PFSK-1 (cell line): ENCODE measurements around the gene SP6.

Experiments
- FOXP2 ChIP-seq: optimal IDR thresholded peaks from 2 replicates; pipeline ENCODE3; 2011; ENCODE audit warnings: borderline replicate concordance, control low read depth, inconsistent platforms; ENCODE audit not compliant: insufficient read depth; ENCODE audit errors: extremely low read length, extremely low read depth
- POLR2AphosphoS5 ChIP-seq: IDR thresholded peaks from 2 replicates; pipeline ENCODE4 v1.6.1; 2012; ENCODE audit warnings: low read depth, mild to moderate bottlenecking, control low read depth, low read length, moderate library complexity
- SIN3A ChIP-seq: IDR thresholded peaks from 2 replicates; pipeline ENCODE4 v1.6.1; 2012; ENCODE audit warnings: mild to moderate bottlenecking, low read length, moderate library complexity, borderline replicate concordance; ENCODE audit not compliant: insufficient read depth
- TAF1 ChIP-seq: IDR thresholded peaks from 2 replicates; pipeline ENCODE4 v1.6.1; 2012; ENCODE audit warnings: low read length, control low read depth, borderline replicate concordance; ENCODE audit not compliant: insufficient read depth
- TF ChIP-seq, protein P1 (sequence below), 2 experiments: IDR thresholded peaks; 2 replicates each; pipeline versions ENCODE4 v1.6.1 to v1.8.0; 2011 to 2012; ENCODE audit warnings: low read depth in 2 of 2, low read length in 2 of 2, control low read depth in 1 of 2, inconsistent platforms in 1 of 2, mild to moderate bottlenecking in 1 of 2, moderate library complexity in 1 of 2; ENCODE audit not compliant: insufficient read depth in 1 of 2

SP6 gene

DNA sequence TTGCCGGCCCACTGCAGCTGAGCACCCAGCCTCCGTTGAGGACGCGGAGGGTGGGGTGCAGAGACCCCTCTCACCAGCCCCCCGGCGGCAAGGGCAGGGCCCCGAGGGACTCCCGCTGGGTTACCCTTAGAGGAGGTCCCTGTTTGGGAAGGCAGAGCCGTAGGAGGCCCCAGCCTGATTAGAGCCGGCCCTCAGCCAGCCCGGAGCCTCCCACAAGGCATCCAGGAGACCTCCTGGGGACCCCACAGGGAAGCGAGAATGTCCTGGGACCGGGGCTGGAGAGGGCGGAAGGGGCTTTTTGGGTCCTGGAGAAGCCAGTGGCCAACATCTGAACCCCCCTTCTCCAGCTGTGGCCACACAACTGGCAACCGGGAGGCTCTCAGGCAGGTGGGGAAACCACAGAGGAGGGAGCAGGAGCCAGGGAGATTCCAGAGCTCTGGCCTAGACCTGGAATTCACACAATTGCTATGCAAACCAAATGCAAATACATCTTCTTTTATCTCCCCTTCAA lies 21.7 kb upstream of the SP6 start:
- no peak for TF ChIP-seq FOXP2

DNA sequence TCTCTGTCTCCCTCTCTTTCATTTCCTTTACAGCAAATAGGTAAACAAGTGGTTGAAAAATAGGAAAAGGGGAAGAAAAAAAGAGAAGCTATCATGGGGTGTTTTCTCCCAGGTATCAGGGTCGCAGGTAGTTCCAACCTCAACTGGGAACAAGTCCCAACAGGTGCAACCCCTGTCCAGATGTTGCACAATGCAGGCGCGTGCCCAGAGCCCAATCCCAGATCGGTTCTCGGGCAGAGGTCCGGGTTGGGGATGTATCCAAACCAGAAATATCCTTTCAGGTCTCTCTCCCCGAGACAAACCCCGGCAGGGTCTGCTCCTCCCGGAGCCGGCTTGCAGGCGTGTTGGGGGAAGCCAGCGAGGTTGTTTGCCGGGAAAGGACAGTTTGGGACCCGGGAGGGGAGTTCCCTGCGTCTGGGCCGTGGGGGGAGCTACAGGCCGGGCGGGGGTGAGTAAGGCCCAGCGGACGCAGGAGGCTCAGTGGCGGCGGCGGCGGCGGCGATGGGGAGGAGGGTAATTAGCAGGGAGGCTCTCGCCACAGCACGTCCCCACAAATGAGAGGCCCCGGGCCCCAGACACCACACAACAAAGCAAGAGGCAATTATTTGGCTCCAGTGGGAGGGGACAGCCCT lies 21.2 kb upstream of the SP6 start:
- TF ChIP-seq FOXP2 (no peak), POLR2AphosphoS5 (no peak), SIN3A (no peak), TAF1 (no peak)
- TF ChIP-seq, protein P1, sequence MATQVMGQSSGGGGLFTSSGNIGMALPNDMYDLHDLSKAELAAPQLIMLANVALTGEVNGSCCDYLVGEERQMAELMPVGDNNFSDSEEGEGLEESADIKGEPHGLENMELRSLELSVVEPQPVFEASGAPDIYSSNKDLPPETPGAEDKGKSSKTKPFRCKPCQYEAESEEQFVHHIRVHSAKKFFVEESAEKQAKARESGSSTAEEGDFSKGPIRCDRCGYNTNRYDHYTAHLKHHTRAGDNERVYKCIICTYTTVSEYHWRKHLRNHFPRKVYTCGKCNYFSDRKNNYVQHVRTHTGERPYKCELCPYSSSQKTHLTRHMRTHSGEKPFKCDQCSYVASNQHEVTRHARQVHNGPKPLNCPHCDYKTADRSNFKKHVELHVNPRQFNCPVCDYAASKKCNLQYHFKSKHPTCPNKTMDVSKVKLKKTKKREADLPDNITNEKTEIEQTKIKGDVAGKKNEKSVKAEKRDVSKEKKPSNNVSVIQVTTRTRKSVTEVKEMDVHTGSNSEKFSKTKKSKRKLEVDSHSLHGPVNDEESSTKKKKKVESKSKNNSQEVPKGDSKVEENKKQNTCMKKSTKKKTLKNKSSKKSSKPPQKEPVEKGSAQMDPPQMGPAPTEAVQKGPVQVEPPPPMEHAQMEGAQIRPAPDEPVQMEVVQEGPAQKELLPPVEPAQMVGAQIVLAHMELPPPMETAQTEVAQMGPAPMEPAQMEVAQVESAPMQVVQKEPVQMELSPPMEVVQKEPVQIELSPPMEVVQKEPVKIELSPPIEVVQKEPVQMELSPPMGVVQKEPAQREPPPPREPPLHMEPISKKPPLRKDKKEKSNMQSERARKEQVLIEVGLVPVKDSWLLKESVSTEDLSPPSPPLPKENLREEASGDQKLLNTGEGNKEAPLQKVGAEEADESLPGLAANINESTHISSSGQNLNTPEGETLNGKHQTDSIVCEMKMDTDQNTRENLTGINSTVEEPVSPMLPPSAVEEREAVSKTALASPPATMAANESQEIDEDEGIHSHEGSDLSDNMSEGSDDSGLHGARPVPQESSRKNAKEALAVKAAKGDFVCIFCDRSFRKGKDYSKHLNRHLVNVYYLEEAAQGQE (IDR thresholded peaks at IDR 0.05; ENCODE audit: insufficient read depth in 1 of 2, low read depth in 2 of 2, low read length in 2 of 2) = no peak

DNA sequence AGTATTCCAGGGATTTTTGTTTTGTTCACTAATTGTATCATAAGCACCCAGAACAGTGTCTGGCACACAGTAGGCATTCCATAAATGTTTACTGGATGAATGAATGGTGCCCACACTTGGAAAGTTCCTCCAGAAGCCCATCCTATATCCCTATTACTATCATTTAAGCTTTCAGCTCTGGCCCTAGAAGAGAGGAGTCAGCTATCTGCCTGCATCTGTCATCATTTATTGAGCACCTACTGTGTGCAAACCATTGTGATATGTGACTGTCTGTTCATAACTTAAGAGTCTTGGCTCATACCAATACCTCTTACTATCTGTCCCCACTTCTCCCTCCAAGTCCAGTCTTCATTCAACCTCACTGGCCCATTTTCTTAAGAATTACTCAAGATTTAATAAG lies 20.1 kb upstream of the SP6 start:
- TF ChIP-seq FOXP2 (no peak), POLR2AphosphoS5 (no peak), SIN3A (no peak), TAF1 (no peak)
- TF ChIP-seq, protein P1 (IDR thresholded peaks at IDR 0.05; ENCODE audit: insufficient read depth in 1 of 2, low read depth in 2 of 2, low read length in 2 of 2) = no peak

DNA sequence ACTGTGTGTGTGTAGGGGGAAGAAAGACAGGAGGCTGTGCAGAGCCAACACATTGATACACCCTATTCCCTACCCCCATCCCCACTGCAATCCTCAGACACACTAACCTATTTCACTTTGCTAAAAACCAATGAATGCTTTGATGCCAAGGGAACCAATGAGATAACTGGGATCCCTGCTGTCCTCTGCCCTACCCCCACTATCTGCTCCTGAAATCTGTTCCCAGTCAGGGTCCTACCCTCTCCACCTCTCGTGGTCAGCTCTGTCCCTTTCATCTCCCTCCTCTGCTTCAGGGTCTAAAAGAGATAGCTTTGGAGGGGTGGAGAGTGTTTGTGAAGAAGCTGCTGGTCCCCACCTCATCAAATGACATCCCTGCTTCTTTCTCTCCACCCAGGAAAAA lies 19.1 kb upstream of the SP6 start:
- TF ChIP-seq, protein P1 (IDR thresholded peaks at IDR 0.05; ENCODE audit: insufficient read depth in 1 of 2, low read depth in 2 of 2, low read length in 2 of 2) = no peak
- TF ChIP-seq TAF1 = no peak
- TF ChIP-seq SIN3A = no peak
- TF ChIP-seq POLR2AphosphoS5 = no peak
- no peak for TF ChIP-seq FOXP2

DNA sequence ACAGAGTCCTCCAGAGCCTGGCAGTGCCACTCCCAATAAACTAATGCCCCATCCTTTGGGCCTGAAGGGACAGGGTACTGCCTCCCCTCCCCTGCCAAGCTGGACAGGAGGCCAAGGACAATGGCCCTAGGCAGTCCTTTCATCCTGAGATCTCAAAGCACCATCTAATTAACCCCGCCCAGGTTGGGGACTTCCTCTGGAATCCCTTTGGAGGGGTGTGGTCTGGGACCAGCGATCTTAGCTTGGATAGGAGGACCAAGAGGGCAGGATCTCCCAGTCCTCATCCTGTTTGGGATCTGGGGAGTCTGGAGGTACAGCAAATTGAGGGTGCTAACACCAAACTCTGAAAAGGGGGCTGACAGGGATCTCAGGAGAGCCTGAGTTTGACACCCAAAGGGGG lies 18.2 kb upstream of the SP6 start:
- TF ChIP-seq SIN3A (no peak), TAF1 (no peak), POLR2AphosphoS5 (no peak), FOXP2 (no peak)
- TF ChIP-seq, protein P1 (IDR thresholded peaks at IDR 0.05; ENCODE audit: insufficient read depth in 1 of 2, low read depth in 2 of 2, low read length in 2 of 2) = no peak
